HEK293T (cell line): Measurements from ENCODE around the gene ALOX15.

ENCODE experiments used
- ARNT ChIP-seq: fragments of 450-650 bp; IDR thresholded peaks from 2 replicates; pipeline ENCODE4 v1.6.1; 2017; ENCODE audit warnings: mild to moderate bottlenecking
- CTBP1 ChIP-seq: fragments of 450-650 bp; IDR thresholded peaks from 2 replicates; pipeline ENCODE4 v1.6.1; 2016; ENCODE audit warnings: borderline replicate concordance
- ELF4 ChIP-seq: fragments of 450-650 bp; IDR thresholded peaks from 2 replicates; pipeline ENCODE4 v1.6.1; 2017; ENCODE audit warnings: antibody characterized with exemption
- FOXA1 ChIP-seq: fragments of 450-650 bp; IDR thresholded peaks from 2 replicates; pipeline ENCODE4 v1.6.1; 2016; ENCODE audit warnings: mild to moderate bottlenecking
- HDGF ChIP-seq: fragments of 450-650 bp; IDR thresholded peaks from 2 replicates; pipeline ENCODE4 v1.6.1; 2017; ENCODE audit warnings: antibody characterized with exemption, borderline replicate concordance
- L3MBTL2 ChIP-seq: fragments of 450-650 bp; conservative IDR thresholded peaks from 2 replicates; pipeline ENCODE4 v1.6.1; 2016; ENCODE audit warnings: mild to moderate bottlenecking
- LEF1 ChIP-seq: fragments of 450-650 bp; IDR thresholded peaks from 2 replicates; pipeline ENCODE4 v1.6.1; 2017; ENCODE audit warnings: mild to moderate bottlenecking, borderline replicate concordance
- NFRKB ChIP-seq: fragments of 450-650 bp; IDR thresholded peaks from 2 replicates; pipeline ENCODE4 v1.6.1; 2016; ENCODE audit warnings: mild to moderate bottlenecking, moderate library complexity
- SP1 ChIP-seq: fragments of 450-650 bp; IDR thresholded peaks from 2 replicates; pipeline ENCODE4 v1.6.1; 2017
- SUZ12 ChIP-seq: fragments of 450-650 bp; IDR thresholded peaks from 2 replicates; pipeline ENCODE4 v1.6.1; 2016; ENCODE audit warnings: mild to moderate bottlenecking
- TARDBP ChIP-seq: fragments of 450-650 bp; IDR thresholded peaks from 2 replicates; pipeline ENCODE4 v1.6.1; 2016
- ZNF384 ChIP-seq: fragments of 450-650 bp; IDR thresholded peaks from 2 replicates; pipeline ENCODE4 v1.6.1; 2016

GRCh38 chr17:4584917-4585637 is 56.4 kb downstream of the ALOX15 start:
- no peak for TF ChIP-seq ARNT
- TF ChIP-seq HDGF, result no peak
- no peak for TF ChIP-seq ELF4
- TF ChIP-seq ZNF384, result no peak
- no peak for TF ChIP-seq TARDBP
- no peak for TF ChIP-seq CTBP1
- no peak for TF ChIP-seq SUZ12
- TF ChIP-seq FOXA1, result no peak
- no peak for TF ChIP-seq L3MBTL2
- TF ChIP-seq NFRKB, result no peak
- TF ChIP-seq LEF1, result no peak
- TF ChIP-seq SP1, result no peak
